Skin epidermis (tissue), 12 donors: ENCODE results near the gene CDKL1.
"Not testable (repeated sequence)": the region's sequence is repeated elsewhere in the genome, so short reads cannot be mapped to it uniquely, and the experiment has no call there.

Source experiments
- H3K27ac ChIP-seq, 21 experiments: fragments of 200-600 bp; sonication (generic) in 11 of 21; one replicate each; pipeline ENCODE4 v1.5.0; 2020; ENCODE audit warnings: mild to moderate bottlenecking in 3 of 21, inconsistent platforms in 2 of 21, moderate library complexity in 2 of 21
- H3K4me3 ChIP-seq, 7 experiments: fragments of 200-600 bp; sonication (generic) in 2 of 7; one replicate each; pipeline ENCODE4 v1.5.0; 2020; ENCODE audit warnings: inconsistent platforms in 2 of 7, mild to moderate bottlenecking in 2 of 7, moderate library complexity in 1 of 7

Gene CDKL1

DNA sequence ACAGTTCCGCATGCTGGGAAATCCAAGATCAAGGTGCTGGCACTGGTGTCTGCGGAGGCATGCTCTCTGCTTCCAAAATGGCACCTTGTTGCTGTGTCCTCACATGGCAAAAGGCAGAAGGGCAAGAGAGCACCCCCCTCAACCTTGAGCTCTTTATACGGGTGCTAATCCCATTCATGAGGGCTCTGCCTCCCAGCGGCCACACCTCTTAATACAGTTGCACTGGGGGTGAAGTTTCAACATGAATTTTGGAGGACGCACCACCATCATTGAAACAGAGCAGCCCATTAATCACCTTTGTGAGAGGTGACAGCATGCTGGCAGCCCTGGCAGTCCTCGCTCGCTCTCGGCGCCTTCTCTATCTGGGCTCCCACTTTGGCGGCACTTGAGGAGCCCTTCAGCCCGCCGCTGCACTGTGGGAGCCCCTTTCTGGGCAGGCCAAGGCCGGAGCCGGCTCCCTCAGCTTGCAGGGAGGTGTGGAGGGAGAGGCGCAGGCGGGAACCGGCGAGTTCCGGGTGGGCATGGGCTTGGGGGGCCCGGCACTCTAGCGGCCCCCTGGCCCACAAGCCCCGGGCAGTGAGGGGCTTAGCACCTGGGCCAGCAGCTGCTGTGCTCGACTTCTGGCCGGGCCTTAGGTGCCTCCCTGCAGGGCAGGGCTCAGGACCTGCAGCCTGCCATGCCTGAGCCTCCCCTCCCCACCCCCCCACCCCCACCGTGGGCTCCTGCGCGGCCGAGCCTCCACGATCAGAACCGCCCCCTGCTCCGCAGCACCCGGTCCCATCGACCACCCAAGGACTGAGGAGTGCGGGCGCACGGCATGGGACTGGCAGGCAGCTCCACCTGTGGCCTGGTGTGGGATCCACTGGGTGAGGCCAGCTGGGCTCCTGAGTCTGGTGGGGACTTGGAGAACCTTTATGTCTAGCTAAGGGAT lies 34.9 kb downstream of the CDKL1 start:
- not testable (repeated sequence) for H3K27ac ChIP-seq, H3K4me3 ChIP-seq

DNA sequence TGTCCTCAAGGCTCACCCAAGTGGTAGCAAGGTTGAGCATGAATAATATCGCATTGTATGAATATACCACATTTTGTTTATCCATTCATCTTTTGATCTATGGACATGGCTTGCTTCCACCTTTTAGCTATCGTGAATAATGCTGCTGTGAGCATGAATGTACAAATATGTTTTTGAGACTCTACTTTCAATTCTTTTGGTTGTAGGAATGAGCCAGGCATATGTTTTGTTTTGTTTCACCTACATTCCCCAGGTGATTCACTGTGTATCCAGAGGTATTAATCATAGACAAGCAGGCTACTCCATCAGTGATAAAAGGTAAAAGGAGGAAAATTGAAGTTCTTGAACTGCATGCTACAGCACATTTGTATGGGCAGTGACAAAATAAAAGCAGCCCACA lies 35.8 kb downstream of the CDKL1 start:
- no peak overlapping the region for H3K4me3 ChIP-seq
- no peak overlapping the region for H3K27ac ChIP-seq

DNA sequence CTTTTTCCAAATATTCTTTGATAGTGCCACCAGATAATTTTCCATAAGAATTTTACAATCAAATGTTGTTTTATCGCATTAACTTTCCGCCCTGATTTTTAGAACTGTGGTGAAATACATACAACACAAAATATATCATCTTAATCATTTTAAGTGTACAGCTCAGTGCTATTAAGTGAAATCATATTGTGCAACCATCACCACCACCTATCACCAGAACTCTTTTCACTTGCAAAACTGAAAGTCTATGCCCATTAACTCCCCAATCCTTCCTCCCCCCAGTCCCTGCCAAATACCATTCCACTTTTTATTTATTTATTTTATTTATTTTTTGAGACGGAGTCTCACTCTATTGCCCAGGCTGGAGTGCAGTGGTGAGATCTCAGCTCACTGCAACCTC lies 36.6 kb downstream of the CDKL1 start:
- Histone ChIP-seq H3K4me3 (no peak overlapping the region), H3K27ac (no peak overlapping the region)

DNA sequence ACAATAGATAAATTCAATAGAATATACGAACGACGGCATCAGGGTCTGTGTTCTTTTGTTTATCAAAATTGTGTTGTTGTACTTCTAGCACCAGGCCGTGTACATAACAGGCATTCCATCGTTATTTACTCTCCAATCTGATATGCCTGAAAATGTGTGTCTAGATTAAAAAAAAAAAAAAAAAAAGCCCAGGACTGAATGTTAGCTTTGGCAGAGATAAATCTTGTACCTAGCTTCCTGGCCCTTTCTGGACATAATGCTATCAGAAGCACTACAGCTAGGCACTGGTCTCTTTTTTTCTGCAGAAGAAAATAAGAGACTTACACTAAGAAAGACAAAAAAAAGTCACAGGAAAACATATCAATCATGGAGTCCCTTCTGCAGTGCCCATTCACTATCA lies 37.0 kb downstream of the CDKL1 start:
- Histone ChIP-seq H3K27ac (no peak overlapping the region), H3K4me3 (no peak overlapping the region)

GRCh38 chr14:50357753-50358395 lies 38.8 kb downstream of the CDKL1 start:
- no peak overlapping the region for H3K27ac ChIP-seq
- no peak overlapping the region for H3K4me3 ChIP-seq

DNA sequence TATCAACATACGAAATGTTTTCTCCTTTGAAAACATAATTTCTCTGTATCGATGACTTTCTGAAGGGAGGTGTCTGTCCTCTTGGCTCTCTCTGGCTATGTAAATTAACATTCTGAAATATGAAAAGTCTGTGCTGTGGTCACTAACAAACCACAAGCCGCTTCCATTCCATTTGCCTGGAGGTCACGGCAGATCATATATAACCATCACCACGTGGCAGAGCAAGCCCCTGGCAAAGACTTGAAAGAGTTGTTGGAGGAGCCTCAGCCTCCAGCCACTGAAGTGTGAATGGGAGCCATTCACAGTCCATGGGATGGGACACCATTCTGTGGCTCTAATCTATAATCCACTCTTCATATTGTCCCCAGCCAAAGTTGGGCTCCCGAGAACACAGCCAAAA lies 39.6 kb downstream of the CDKL1 start:
- no peak overlapping the region for H3K27ac ChIP-seq

DNA sequence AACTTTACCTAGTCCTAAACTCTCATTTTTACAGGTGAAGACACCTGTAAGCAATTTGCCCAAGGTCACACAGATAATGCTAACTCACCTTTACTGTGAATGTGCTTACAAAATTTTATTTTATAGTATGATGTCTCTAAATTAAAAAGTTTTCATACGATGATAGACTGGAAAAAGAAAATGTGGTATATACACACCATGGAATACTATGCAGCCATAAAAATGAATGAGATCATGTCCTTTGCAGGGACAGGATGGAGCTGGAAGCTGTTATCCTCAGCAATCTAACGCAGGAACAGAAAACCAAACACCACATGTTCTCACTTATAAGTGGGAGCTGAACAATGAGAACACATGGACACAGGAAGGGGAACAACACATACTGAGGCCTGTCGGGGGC lies 40.4 kb downstream of the CDKL1 start:
- H3K27ac ChIP-seq, H3K4me3 ChIP-seq: not testable (repeated sequence)

More for the DNA sequence above, 39.6 kb downstream of the CDKL1 start:
- H3K4me3 ChIP-seq: no peak overlapping the region

DNA sequence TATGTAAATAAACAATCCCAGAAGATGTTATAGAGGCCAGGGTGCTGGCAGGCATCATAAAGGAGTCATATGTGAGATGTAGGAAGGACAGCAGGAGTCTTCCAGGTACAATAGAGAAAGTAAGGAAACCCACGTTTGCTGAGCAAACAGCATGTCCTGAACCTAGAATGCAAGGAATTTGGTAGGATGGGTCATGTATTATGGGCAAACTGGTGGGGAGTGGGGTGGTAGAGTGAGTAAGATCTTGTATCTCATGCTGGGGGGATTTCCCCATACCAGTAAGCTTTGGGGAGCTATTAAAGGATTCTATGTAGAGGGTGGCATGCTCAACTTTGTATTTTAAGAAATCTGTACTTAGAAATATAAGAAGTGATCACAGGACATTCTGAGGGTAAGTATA lies 41.0 kb downstream of the CDKL1 start:
- H3K27ac ChIP-seq: no peak overlapping the region
- H3K4me3 ChIP-seq: no peak overlapping the region

GRCh38 chr14:50354527-50354926 lies 42.2 kb downstream of the CDKL1 start:
- H3K4me3 ChIP-seq: no peak overlapping the region
- no peak overlapping the region for H3K27ac ChIP-seq

- peak overlapping the region in 3 of 21 experiments; percentile 12 to 41 (median 33) for H3K27ac ChIP-seq
- H3K4me3 ChIP-seq: no peak overlapping the region
Observed at GRCh38 chr14:50353126-50353525, 43.6 kb downstream of the CDKL1 start.

DNA sequence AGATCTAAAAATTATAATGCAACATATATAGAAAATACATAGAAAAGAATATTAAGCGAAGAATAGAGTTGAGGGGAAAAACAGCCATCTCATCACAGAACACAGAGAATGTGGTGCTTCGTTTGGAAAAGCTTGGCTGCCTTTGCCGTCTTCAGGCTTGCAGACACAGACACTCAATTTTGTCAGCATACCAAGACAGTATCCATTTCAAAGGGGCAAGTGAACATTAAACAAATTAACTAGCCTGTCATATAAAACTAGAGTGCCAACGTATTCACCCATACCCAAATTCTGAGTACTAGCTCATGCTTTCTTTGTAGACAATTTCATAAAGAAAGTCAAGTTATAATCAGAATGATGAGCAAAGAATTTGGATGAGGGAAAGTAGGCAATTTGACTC lies 44.1 kb downstream of the CDKL1 start:
- H3K27ac ChIP-seq: peak overlapping the region in 2 of 21 experiments; percentile 12 to 41
- H3K4me3 ChIP-seq: no peak overlapping the region

GRCh38 chr14:50350975-50351374 lies 45.7 kb downstream of the CDKL1 start:
- Histone ChIP-seq H3K27ac (peak overlapping the region in 1 of 21 experiments; percentile 35), H3K4me3 (no peak overlapping the region)

- H3K4me3 ChIP-seq: no peak overlapping the region
- H3K27ac ChIP-seq: peak overlapping the region in 3 of 21 experiments; percentile 31 to 68 (median 33)
Observed at GRCh38 chr14:50348933-50349332, 47.7 kb downstream of the CDKL1 start.

DNA sequence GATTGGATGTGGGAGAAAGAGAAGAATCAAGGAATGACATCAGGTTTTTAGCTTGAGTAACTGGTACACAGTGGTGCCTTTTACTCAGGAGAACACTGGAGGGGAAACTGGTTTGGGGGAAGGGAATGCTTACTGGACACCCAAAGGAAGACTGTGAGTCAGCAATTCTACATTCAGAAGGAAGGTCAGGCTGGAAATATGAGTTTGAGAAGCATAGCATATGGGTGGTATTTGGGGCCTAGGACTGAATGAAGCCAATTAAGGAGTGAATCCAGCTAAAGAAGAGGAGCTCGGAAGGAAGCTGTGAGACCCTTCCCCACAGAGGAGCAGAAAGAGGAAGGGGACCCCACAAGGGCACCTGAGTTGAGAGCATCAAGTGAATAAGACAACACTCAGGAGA lies 49.2 kb downstream of the CDKL1 start:
- Histone ChIP-seq H3K27ac (peak overlapping the region in 1 of 21 experiments; percentile 68), H3K4me3 (no peak overlapping the region)

- no peak overlapping the region for H3K4me3 ChIP-seq
- peak overlapping the region in 4 of 21 experiments; percentile 25 to 60 (median 36) for H3K27ac ChIP-seq
Observed at GRCh38 chr14:50345846-50346422, 50.7 kb downstream of the CDKL1 start.

- Histone ChIP-seq H3K4me3 (no peak overlapping the region), H3K27ac (peak overlapping the region in 4 of 21 experiments; percentile 2 to 59 (median 32))
Observed at GRCh38 chr14:50344876-50345563, 51.7 kb downstream of the CDKL1 start.

DNA sequence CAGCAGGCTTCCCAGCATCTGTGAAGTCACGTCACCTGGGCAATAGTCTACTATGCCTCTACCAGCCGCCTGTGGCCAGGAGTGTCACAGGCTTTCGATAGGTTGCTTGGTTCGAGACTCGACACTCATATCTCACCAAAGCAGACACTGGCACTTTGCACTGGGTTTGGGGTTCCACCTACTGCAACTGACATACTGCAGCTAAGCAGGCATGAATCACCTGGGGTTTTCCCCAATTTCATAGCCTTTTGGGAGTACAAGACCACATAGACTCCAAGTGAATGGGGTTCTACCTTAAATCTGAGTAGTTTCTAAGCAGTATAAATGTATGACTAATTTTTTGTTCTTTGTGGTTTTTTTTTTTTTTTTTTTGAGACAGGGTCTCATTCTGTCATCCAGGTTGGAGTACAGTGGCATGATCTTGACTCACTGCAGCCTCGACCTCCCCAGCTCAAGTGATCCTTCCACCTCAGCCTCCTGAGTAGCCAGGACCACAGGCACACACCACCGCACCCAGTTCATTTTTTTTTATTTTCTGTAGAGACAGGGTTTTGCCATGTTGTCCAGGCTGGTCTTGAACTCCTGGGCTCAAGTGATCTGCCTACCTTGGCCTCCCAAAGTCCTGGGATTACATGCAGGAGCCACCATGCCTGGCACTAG lies 52.4 kb downstream of the CDKL1 start:
- Histone ChIP-seq H3K27ac (peak overlapping the region in 4 of 21 experiments; percentile 2 to 59 (median 32)), H3K4me3 (no peak overlapping the region)

DNA sequence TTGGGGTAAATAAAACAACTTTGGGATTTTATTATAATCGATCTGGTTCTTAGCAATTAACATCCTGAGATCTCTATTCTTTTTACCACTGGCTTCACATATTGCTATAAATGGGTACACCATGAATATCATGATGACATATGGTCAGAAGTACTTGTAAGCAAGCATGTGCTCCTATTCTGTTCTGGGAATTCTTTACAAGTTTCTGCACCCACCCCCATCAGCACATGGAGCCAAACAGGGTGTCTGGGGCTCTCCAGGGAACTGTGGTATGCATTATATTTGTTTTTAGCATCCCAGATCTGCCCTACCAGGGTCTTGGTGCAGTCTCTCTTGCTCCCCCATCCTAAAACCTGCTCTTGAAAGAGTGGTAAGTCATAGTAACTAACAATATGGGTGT lies 53.2 kb downstream of the CDKL1 start:
- Histone ChIP-seq H3K4me3 (no peak overlapping the region), H3K27ac (peak overlapping the region in 3 of 21 experiments; percentile 30 to 69 (median 45))
